HepG2 (cell line): ENCODE results near the gene DLG2. TPM values are rescaled to one million over a fixed set of nuclear protein-coding genes. Genes with fewer than 3 reads are reported as not detected.

Source experiments
- ATAC-seq: fragments of 200-7000 bp; cut with Tn5 transposase; 3 replicates; pipeline ENCODE4 v1.9.1; 2020; ENCODE audit warnings: mild to moderate bottlenecking, moderate library complexity
- BruUV-seq: library from RNA; stranded (reverse); fragments of 400-500 nt; replicated peaks from 2 replicates; lab custom pipeline; 2021; lab: Mats Ljungman, UMichigan
- CTCF ChIA-PET: fragments of 300-600 bp; formaldehyde crosslinking; extraction: SDS; loops from one replicate; lab custom pipeline; 2021; ENCODE audit warnings: low total read pairs, inconsistent platforms, low intra/inter-chr PET ratio; lab: Yijun Ruan, JAX
- POLR2A ChIA-PET: fragments of 350-600 bp; sonication (Branson Sonifier 250); formaldehyde crosslinking; loops from one replicate; lab custom pipeline; 2020; ENCODE audit warnings: antibody characterized with exemption, inconsistent platforms; lab: Yijun Ruan, JAX
- DNase-seq: peaks from one replicate; pipeline ENCODE4 v3.0.0-alpha.2; 2015; ENCODE audit warnings: low spot score
- FAIRE-seq: peaks from 3 replicates; lab custom pipeline; 2011; peaks lifted over from hg19 to GRCh38; lab: Jason Lieb, UNC
- H2AFZ ChIP-seq: one replicate; pipeline ENCODE4 v1.6.1; 2011; ENCODE audit warnings: low read length, inconsistent platforms
- H3K27ac ChIP-seq: fragments of 300-600 bp; 3 replicates; pipeline ENCODE4 v1.8.0; 2011; ENCODE audit warnings: mixed run types, mild to moderate bottlenecking, mixed read lengths, low read length, inconsistent platforms; ENCODE audit not compliant: insufficient read depth; ENCODE audit errors: extremely low read length
- H3K27me3 ChIP-seq, 2 experiments: fragments of 200-600 bp in 1 of 2; 2 replicates in 1 of 2; 3 replicates in 1 of 2; pipeline versions ENCODE4 v1.6.0 to v1.8.0; 2011; ENCODE audit warnings: low read length in 2 of 2, mild to moderate bottlenecking in 2 of 2, moderate library complexity in 2 of 2, inconsistent platforms in 1 of 2; ENCODE audit not compliant: insufficient read depth in 2 of 2, control insufficient read depth in 1 of 2
- H3K36me3 ChIP-seq, 2 experiments: fragments of 200-600 bp in 1 of 2; replicated peaks in 1 of 2; 2 replicates in 1 of 2; 3 replicates in 1 of 2; pipeline versions ENCODE4 v1.5.1 to v1.8.0; 2011; ENCODE audit warnings: low read length in 2 of 2, inconsistent platforms in 1 of 2; ENCODE audit not compliant: insufficient read depth in 2 of 2, control insufficient read depth in 1 of 2
- H3K4me1 ChIP-seq: 2 replicates; pipeline ENCODE4 v1.5.1; 2012; ENCODE audit warnings: low read length, inconsistent platforms; ENCODE audit not compliant: insufficient read depth
- H3K4me2 ChIP-seq: 2 replicates; pipeline ENCODE4 v1.6.0; 2011; ENCODE audit warnings: low read depth, low read length, inconsistent platforms
- H3K4me3 ChIP-seq, 3 experiments: fragments of 200-600 bp in 1 of 3; sonication (generic), shearing (Covaris generic) in 1 of 3; replicated peaks in 1 of 3; 2 replicates each; pipeline ENCODE4 v1.5.1; 2011 to 2016; ENCODE audit warnings: low read length in 3 of 3, inconsistent platforms in 2 of 3, low read depth in 2 of 3, mild to moderate bottlenecking in 2 of 3, control low read depth in 1 of 3, mixed read lengths in 1 of 3; ENCODE audit not compliant: insufficient read depth in 1 of 3
- H3K79me2 ChIP-seq: one replicate; pipeline ENCODE4 v1.6.1; 2011; ENCODE audit warnings: low read length, inconsistent platforms; ENCODE audit not compliant: insufficient read depth
- H3K9ac ChIP-seq: 2 replicates; pipeline ENCODE4 v1.6.0; 2011; ENCODE audit warnings: mild to moderate bottlenecking, low read depth, low read length, inconsistent platforms; ENCODE audit not compliant: insufficient read depth
- H3K9me3 ChIP-seq: 2 replicates; pipeline ENCODE4 v1.5.1; 2012; ENCODE audit warnings: mild to moderate bottlenecking, low read length
- H4K20me1 ChIP-seq: 2 replicates; pipeline ENCODE4 v1.6.0; 2011; ENCODE audit warnings: inconsistent platforms, mild to moderate bottlenecking, low read length, moderate library complexity; ENCODE audit not compliant: insufficient read depth
- BATF2 ChIP-seq: sonication (generic); formaldehyde crosslinking; IDR thresholded peaks from 2 replicates; pipeline ENCODE4 v1.8.0; 2022; ENCODE audit warnings: mild to moderate bottlenecking, missing genetic modification reagents, moderate library complexity
- MED13 ChIP-seq: sonication (generic); formaldehyde crosslinking; IDR thresholded peaks from 2 replicates; pipeline ENCODE4 v1.5.0; 2020; ENCODE audit warnings: missing genetic modification reagents
- MLXIP ChIP-seq: sonication (generic); formaldehyde crosslinking; IDR thresholded peaks from 2 replicates; pipeline ENCODE4 v1.9.0; 2021; ENCODE audit warnings: missing genetic modification reagents, borderline replicate concordance
- MYC ChIP-seq: sonication (generic); formaldehyde crosslinking; IDR thresholded peaks from 2 replicates; pipeline ENCODE4 v1.9.0; 2021; ENCODE audit warnings: missing genetic modification reagents, borderline replicate concordance
- NFRKB ChIP-seq: fragments of 450-650 bp; IDR thresholded peaks from 2 replicates; pipeline ENCODE4 v1.6.1; 2017
- SALL1 ChIP-seq: sonication (generic); formaldehyde crosslinking; IDR thresholded peaks from 2 replicates; pipeline ENCODE4 v1.8.0; 2022; ENCODE audit warnings: mild to moderate bottlenecking, missing genetic modification reagents
- SRSF9 ChIP-seq: fragments of 200-400 bp; formaldehyde crosslinking; IDR thresholded peaks from 2 replicates; pipeline ENCODE4 v1.6.1; 2018; ENCODE audit warnings: borderline replicate concordance, mild to moderate bottlenecking, low read depth, low read length; ENCODE audit not compliant: insufficient read depth, poor library complexity, severe bottlenecking
- ZC3H13 ChIP-seq: sonication (generic); formaldehyde crosslinking; IDR thresholded peaks from 2 replicates; pipeline ENCODE4 v1.8.1; 2023; ENCODE audit warnings: mild to moderate bottlenecking, missing genetic modification reagents, moderate library complexity
- ZFAT ChIP-seq: sonication (generic); formaldehyde crosslinking; conservative IDR thresholded peaks from 2 replicates; pipeline ENCODE4 v1.8.1; 2023; ENCODE audit warnings: missing genetic modification reagents, inconsistent platforms
- ZNF552 ChIP-seq: sonication (generic); formaldehyde crosslinking; IDR thresholded peaks from 2 replicates; pipeline ENCODE4 v1.9.0; 2022; ENCODE audit warnings: missing genetic modification reagents, mild to moderate bottlenecking, borderline replicate concordance
- ZNF660 ChIP-seq: sonication (generic); formaldehyde crosslinking; IDR thresholded peaks from 2 replicates; pipeline ENCODE4 v1.5.1; 2020; ENCODE audit warnings: mild to moderate bottlenecking, low read depth, missing genetic modification reagents, borderline replicate concordance
- ZNF691 ChIP-seq: sonication (generic); formaldehyde crosslinking; IDR thresholded peaks from 2 replicates; pipeline ENCODE4 v1.4.0; 2020; ENCODE audit warnings: missing genetic modification reagents, low read depth, mild to moderate bottlenecking, borderline replicate concordance
- WGBS: methylation state at CpG from one replicate; pipeline ENCODE4 v1.1.6; 2017; ENCODE audit warnings: low lambda C conversion rate; 5-methylcytosine and 5-hydroxymethylcytosine counted together
- in situ Hi-C: cut with HindIII; loops from 2 replicates; pipeline ENCODE4 v1.10.0; 2017; ENCODE audit warnings: low pct_unique_long_range_greater_than_20kb; ENCODE audit not compliant: extremely low pct_ligation_motif_present
- intact Hi-C: fragments of 100-400 bp; cut with micrococcal nuclease; formaldehyde crosslinking; loops from one replicate; pipeline ENCODE4 v1.10.0; 2022; ENCODE audit not compliant: unreplicated experiment
- polyA plus RNA-seq, 8 experiments: library from polyadenylated mRNA; depleted of rRNA in 3 of 8; stranded (reverse) in 7 of 8; unstranded in 1 of 8; fragments of >200 nt; fragmentation: Illumina TruSeq in 4 of 8; extraction: Trizol in 4 of 8; gene quantifications; 2 replicates each; pipeline versions ENCODE4 v1.2.1 to v1.2.3, GENCODE V29; 2011 to 2016; ENCODE audit warnings: low read depth in 4 of 8, missing spikeins in 1 of 8, mixed read lengths in 1 of 8; ENCODE audit not compliant: insufficient read depth in 1 of 8
- total RNA-seq, 5 experiments: library from RNA; depleted of rRNA; stranded (reverse); fragments of >200 nt; fragmentation: Illumina TruSeq; extraction: Trizol; gene quantifications; 2 replicates each; pipeline ENCODE4 v1.2.3, GENCODE V29; 2016; ENCODE audit warnings: low read depth in 1 of 5
- TF ChIP-seq, protein P1 (sequence below): sonication (generic); formaldehyde crosslinking; IDR thresholded peaks from 2 replicates; pipeline ENCODE4 v1.5.1; 2020; ENCODE audit warnings: mild to moderate bottlenecking, missing genetic modification reagents, moderate library complexity

DLG2 gene
- total and polyA plus RNA-seq, 2 of the 13 experiments (the other 11 are each of a cell fraction or from before 2014, with no cell fraction given), result 0.46 to 1.0 TPM

DNA sequence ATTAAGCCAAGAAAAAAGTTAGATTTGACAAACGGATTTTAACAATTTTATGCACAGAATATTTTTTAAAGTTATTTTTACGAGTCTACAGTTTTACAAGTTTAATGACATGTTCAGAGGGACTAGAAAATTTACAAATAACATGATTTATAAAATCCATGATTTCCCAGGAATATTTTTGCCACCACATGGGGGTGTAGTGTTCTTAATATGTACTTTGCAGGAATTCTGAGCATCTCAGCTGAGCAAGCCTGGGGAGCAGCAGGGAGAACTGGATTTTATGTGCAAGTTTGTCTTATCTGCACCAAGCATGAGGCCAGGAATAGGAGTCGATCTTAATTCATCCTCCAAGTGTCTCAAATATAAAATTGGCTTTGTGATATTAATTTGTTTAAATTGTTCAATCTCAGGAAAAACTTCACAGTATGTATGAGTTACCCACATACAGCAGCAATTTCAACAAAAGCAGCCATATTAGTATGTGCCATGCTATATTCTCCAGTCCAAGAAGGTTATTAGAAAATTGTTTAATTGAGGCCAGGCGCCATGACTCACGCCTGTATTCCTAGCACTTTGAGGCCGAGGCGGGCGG lies 826.3 kb downstream of the DLG2 start (continued):
- TF ChIP-seq, protein P1, sequence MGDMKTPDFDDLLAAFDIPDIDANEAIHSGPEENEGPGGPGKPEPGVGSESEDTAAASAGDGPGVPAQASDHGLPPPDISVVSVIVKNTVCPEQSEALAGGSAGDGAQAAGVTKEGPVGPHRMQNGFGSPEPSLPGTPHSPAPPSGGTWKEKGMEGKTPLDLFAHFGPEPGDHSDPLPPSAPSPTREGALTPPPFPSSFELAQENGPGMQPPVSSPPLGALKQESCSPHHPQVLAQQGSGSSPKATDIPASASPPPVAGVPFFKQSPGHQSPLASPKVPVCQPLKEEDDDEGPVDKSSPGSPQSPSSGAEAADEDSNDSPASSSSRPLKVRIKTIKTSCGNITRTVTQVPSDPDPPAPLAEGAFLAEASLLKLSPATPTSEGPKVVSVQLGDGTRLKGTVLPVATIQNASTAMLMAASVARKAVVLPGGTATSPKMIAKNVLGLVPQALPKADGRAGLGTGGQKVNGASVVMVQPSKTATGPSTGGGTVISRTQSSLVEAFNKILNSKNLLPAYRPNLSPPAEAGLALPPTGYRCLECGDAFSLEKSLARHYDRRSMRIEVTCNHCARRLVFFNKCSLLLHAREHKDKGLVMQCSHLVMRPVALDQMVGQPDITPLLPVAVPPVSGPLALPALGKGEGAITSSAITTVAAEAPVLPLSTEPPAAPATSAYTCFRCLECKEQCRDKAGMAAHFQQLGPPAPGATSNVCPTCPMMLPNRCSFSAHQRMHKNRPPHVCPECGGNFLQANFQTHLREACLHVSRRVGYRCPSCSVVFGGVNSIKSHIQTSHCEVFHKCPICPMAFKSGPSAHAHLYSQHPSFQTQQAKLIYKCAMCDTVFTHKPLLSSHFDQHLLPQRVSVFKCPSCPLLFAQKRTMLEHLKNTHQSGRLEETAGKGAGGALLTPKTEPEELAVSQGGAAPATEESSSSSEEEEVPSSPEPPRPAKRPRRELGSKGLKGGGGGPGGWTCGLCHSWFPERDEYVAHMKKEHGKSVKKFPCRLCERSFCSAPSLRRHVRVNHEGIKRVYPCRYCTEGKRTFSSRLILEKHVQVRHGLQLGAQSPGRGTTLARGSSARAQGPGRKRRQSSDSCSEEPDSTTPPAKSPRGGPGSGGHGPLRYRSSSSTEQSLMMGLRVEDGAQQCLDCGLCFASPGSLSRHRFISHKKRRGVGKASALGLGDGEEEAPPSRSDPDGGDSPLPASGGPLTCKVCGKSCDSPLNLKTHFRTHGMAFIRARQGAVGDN (CRISPR knock-in tag), result no peak
- no peak for TF ChIP-seq NFRKB
- TF ChIP-seq, all 625 proteins: peak for 2

GRCh38 chr11:84799112-84799511 lies 828.0 kb downstream of the DLG2 start:
- Histone ChIP-seq H3K4me2 (no peak overlapping the region), H3K79me2 (no peaks in the 10 kb centered on the region), H3K36me3 (no peaks in the 10 kb centered on the region), H3K27me3 (no peaks in the 10 kb centered on the region), H4K20me1 (no peaks in the 10 kb centered on the region), H3K27ac (no peak overlapping the region), H3K4me1 (no peaks in the 10 kb centered on the region), H3K9ac (no peak overlapping the region), H3K4me3 (no peak overlapping the region), H3K9me3 (no peaks in the 10 kb centered on the region), H2AFZ (no peak overlapping the region)
- CTCF ChIA-PET, result no interaction called here
- POLR2A ChIA-PET, result no interaction called here
- DNase-seq (no peak), FAIRE-seq (no peak), ATAC-seq (no peak)
- in situ Hi-C loops, result loop anchor here (25.0 kb wide), 1 partner anchor 788 kb away; no protein-coding TSS in a partner anchor
- 19% methylated on average over 3 of the region's 3 CpGs for WGBS
- no TSS peak for BruUV-seq
- intact Hi-C loops, result no loop called here
- TF ChIP-seq SRSF9, result no peak
- no peak for TF ChIP-seq SALL1
- no peak for TF ChIP-seq MYC
- TF ChIP-seq BATF2, result no peak
- no peak for TF ChIP-seq ZFAT (CRISPR knock-in tag)
- TF ChIP-seq MLXIP (CRISPR knock-in tag), result no peak
- no peak for TF ChIP-seq MED13
- TF ChIP-seq ZNF691 (CRISPR knock-in tag), result no peak
- no peak for TF ChIP-seq ZNF552 (CRISPR knock-in tag)
- no peak for TF ChIP-seq ZNF660 (CRISPR knock-in tag)
- TF ChIP-seq ZC3H13 (CRISPR knock-in tag), result no peak
